HUES64 (cell line): ENCODE results near the gene PSMG2.

ENCODE experiments used
- H3K27ac ChIP-seq: 2 replicates; pipeline ENCODE4 v1.7.0; 2013; ENCODE audit warnings: low read depth, low read length, inconsistent platforms
- H3K27me3 ChIP-seq: 2 replicates; pipeline ENCODE4 v1.6.1; 2013; ENCODE audit warnings: mild to moderate bottlenecking, low read length; ENCODE audit not compliant: insufficient read depth
- H3K36me3 ChIP-seq: 2 replicates; pipeline ENCODE4 v1.6.1; 2013; ENCODE audit warnings: mild to moderate bottlenecking, low read length; ENCODE audit not compliant: insufficient read depth
- H3K4me1 ChIP-seq: 2 replicates; pipeline ENCODE4 v1.6.1; 2013; ENCODE audit warnings: mild to moderate bottlenecking, low read length, moderate library complexity; ENCODE audit not compliant: insufficient read depth
- H3K4me3 ChIP-seq: 2 replicates; pipeline ENCODE4 v1.5.1; 2013; ENCODE audit warnings: mild to moderate bottlenecking, low read length, moderate library complexity
- H3K9ac ChIP-seq: 2 replicates; pipeline ENCODE4 v1.6.1; 2013; ENCODE audit warnings: mild to moderate bottlenecking, low read depth, low read length
- H3K9me3 ChIP-seq: 2 replicates; pipeline ENCODE4 v1.6.1; 2013; ENCODE audit warnings: low read depth, low read length; ENCODE audit not compliant: insufficient read depth
- WGBS: fragments of 150-250, 120-280 bp; methylation state at CpG from one replicate; pipeline ENCODE4 v1.1.7; 2013; ENCODE audit warnings: missing lambda C conversion rate; 5-methylcytosine and 5-hydroxymethylcytosine counted together

Gene PSMG2

GRCh38 chr18:12767580-12768155 is 64.8 kb downstream of the PSMG2 start:
- Histone ChIP-seq H3K4me1 (peaks cover 5% of the 10 kb centered on the region), H3K9me3 (no peaks in the 10 kb centered on the region), H3K27ac (no peak overlapping the region), H3K36me3 (no peaks in the 10 kb centered on the region), H3K4me3 (no peak overlapping the region), H3K9ac (no peak overlapping the region), H3K27me3 (no peaks in the 10 kb centered on the region)
- 93% methylated on average over 9 of the region's 9 CpGs for WGBS

GRCh38 chr18:12768625-12769024 is 65.8 kb downstream of the PSMG2 start:
- Histone ChIP-seq H3K4me1 (peaks cover 5% of the 10 kb centered on the region), H3K9me3 (no peaks in the 10 kb centered on the region), H3K9ac (no peak overlapping the region), H3K4me3 (no peak overlapping the region), H3K27me3 (no peaks in the 10 kb centered on the region), H3K36me3 (no peaks in the 10 kb centered on the region), H3K27ac (no peak overlapping the region)
- WGBS: 93% methylated on average over 3 of the region's 3 CpGs

GRCh38 chr18:12769136-12769535 is 66.3 kb downstream of the PSMG2 start:
- no peak overlapping the region for H3K27ac ChIP-seq
- WGBS: 95% methylated on average over 3 of the region's 3 CpGs
- H3K36me3 ChIP-seq: no peaks in the 10 kb centered on the region
- H3K4me1 ChIP-seq: peaks cover 5% of the 10 kb centered on the region
- H3K9ac ChIP-seq: no peak overlapping the region
- H3K27me3 ChIP-seq: no peaks in the 10 kb centered on the region
- H3K4me3 ChIP-seq: no peak overlapping the region
- H3K9me3 ChIP-seq: no peaks in the 10 kb centered on the region

GRCh38 chr18:12769644-12770440 is 67.0 kb downstream of the PSMG2 start:
- no peak overlapping the region for H3K27ac ChIP-seq
- no peak overlapping the region for H3K4me3 ChIP-seq
- 84% methylated on average over 4 of the region's 4 CpGs for WGBS
- peaks cover 5% of the 10 kb centered on the region for H3K4me1 ChIP-seq
- no peaks in the 10 kb centered on the region for H3K36me3 ChIP-seq
- no peaks in the 10 kb centered on the region for H3K27me3 ChIP-seq
- no peak overlapping the region for H3K9ac ChIP-seq
- H3K9me3 ChIP-seq: no peaks in the 10 kb centered on the region

- 96% methylated on average over 15 of the region's 15 CpGs for WGBS
- Histone ChIP-seq H3K9me3 (no peaks in the 10 kb centered on the region), H3K27ac (no peak overlapping the region), H3K27me3 (no peaks in the 10 kb centered on the region), H3K4me3 (no peak overlapping the region), H3K36me3 (no peaks in the 10 kb centered on the region), H3K4me1 (peaks cover 5% of the 10 kb centered on the region), H3K9ac (no peak overlapping the region)
These were observed 67.8 kb downstream of the PSMG2 start for GRCh38 chr18:12770469-12771219.

GRCh38 chr18:12772111-12772510 is 69.3 kb downstream of the PSMG2 start:
- no peak overlapping the region for H3K27ac ChIP-seq
- H3K4me1 ChIP-seq: no peaks in the 10 kb centered on the region
- 89% methylated on average over 5 of the region's 6 CpGs for WGBS
- peaks cover 2% of the 10 kb centered on the region; the same call in 1 of the 2 replicates for H3K27me3 ChIP-seq
- H3K9ac ChIP-seq: no peak overlapping the region
- no peak overlapping the region for H3K4me3 ChIP-seq
- H3K36me3 ChIP-seq: no peaks in the 10 kb centered on the region
- H3K9me3 ChIP-seq: no peaks in the 10 kb centered on the region; the same call in 1 of the 2 replicates

- 94% methylated on average over 5 of the region's 5 CpGs for WGBS
- H3K9ac ChIP-seq: no peak overlapping the region
These were observed 70.5 kb downstream of the PSMG2 start for GRCh38 chr18:12773369-12773768.

GRCh38 chr18:12774982-12775381 is 72.1 kb downstream of the PSMG2 start:
- Histone ChIP-seq H3K27ac (no peak overlapping the region), H3K9ac (no peak overlapping the region), H3K4me1 (no peaks in the 10 kb centered on the region), H3K36me3 (no peaks in the 10 kb centered on the region), H3K9me3 (no peaks in the 10 kb centered on the region; the same call in 1 of the 2 replicates), H3K4me3 (no peak overlapping the region), H3K27me3 (peaks cover 17% of the 10 kb centered on the region)
- 92% methylated on average over 7 of the region's 9 CpGs for WGBS

More at GRCh38 chr18:12773369-12773768, 70.5 kb downstream of the PSMG2 start:
- Histone ChIP-seq H3K27me3 (peaks cover 15% of the 10 kb centered on the region), H3K4me3 (no peak overlapping the region), H3K4me1 (no peaks in the 10 kb centered on the region), H3K9me3 (no peaks in the 10 kb centered on the region; the same call in 1 of the 2 replicates), H3K27ac (no peak overlapping the region), H3K36me3 (no peaks in the 10 kb centered on the region)
